ENCODE data around the gene ZNF423. TPM values are rescaled to one million over a fixed set of nuclear protein-coding genes. Genes with fewer than 3 reads are reported as not detected.

ZNF423 gene
- total and polyA plus RNA-seq, 4 donors: 1.1 to 14.8 (median 3.3) TPM

- no peaks in the 10 kb centered on the region for H3K27me3 ChIP-seq (ENCODE audit: control insufficient read depth in 3 of 3, insufficient read depth in 3 of 3, low read length in 2 of 3)
- peak; percentile 79 to 88 (median 87) for DNase-seq
- H3K4me1 ChIP-seq (ENCODE audit: control insufficient read depth in 5 of 5, insufficient read depth in 5 of 5, low read length in 5 of 5): peaks cover 0 to 82% (median 41%) of the 10 kb centered on the region in 5 donors
- ATAC-seq (ENCODE audit: insufficient read depth, low FRiP score): no peak
- peak overlapping the region; percentile 21 to 72 for H3K27ac ChIP-seq (ENCODE audit: low read depth in 1 of 2, low read length in 1 of 2)
- no peak overlapping the region for H3K4me3 ChIP-seq
- H3K9ac ChIP-seq (ENCODE audit: insufficient read depth in 1 of 2, low read length in 2 of 2): peak overlapping the region in 1 of 2 donors; percentile 79
- WGBS, 2 donors: 60 to 78% methylated on average over 18 of the region's 18 CpGs
- H3K9me3 ChIP-seq (ENCODE audit: control insufficient read depth in 4 of 4, insufficient read depth in 3 of 4, low read length in 3 of 4): peaks cover 0 to 2% (median 0%) of the 10 kb centered on the region in 4 donors
- TF ChIP-seq CTCF (IDR thresholded peaks at IDR 0.05; ENCODE audit: control extremely low read depth, extremely low read depth): no peak
- H3K36me3 ChIP-seq (ENCODE audit: control insufficient read depth in 4 of 4, insufficient read depth in 4 of 4, low read length in 4 of 4): no peaks in the 10 kb centered on the region
These were observed 156.7 kb downstream of the ZNF423 start for GRCh38 chr16:49698931-49699840.

GRCh38 chr16:49698453-49698815 is 157.5 kb downstream of the ZNF423 start:
- H3K4me1 ChIP-seq (ENCODE audit: control insufficient read depth in 5 of 5, insufficient read depth in 5 of 5, low read length in 5 of 5): peaks cover 0 to 75% (median 41%) of the 10 kb centered on the region in 5 donors
- H3K4me3 ChIP-seq: no peak overlapping the region
- TF ChIP-seq CTCF (IDR thresholded peaks at IDR 0.05; ENCODE audit: control extremely low read depth, extremely low read depth): no peak
- peak overlapping the region in 1 of 2 donors; percentile 79 for H3K9ac ChIP-seq (ENCODE audit: insufficient read depth in 1 of 2, low read length in 2 of 2)
- H3K9me3 ChIP-seq (ENCODE audit: control insufficient read depth in 4 of 4, insufficient read depth in 3 of 4, low read length in 3 of 4): peaks cover 0 to 2% (median 0%) of the 10 kb centered on the region in 4 donors
- no peak overlapping the region for H3K27ac ChIP-seq (ENCODE audit: low read depth in 1 of 2, low read length in 1 of 2)
- ATAC-seq (ENCODE audit: insufficient read depth, low FRiP score): no peak
- 48 to 60% methylated on average over 26 of the region's 26 CpGs for WGBS, 2 donors
- no peaks in the 10 kb centered on the region for H3K27me3 ChIP-seq (ENCODE audit: control insufficient read depth in 3 of 3, insufficient read depth in 3 of 3, low read length in 2 of 3)
- DNase-seq: peak; percentile 81 to 88 (median 84)
- no peaks in the 10 kb centered on the region for H3K36me3 ChIP-seq (ENCODE audit: control insufficient read depth in 4 of 4, insufficient read depth in 4 of 4, low read length in 4 of 4)

- peak in 1 of 3 donors; percentile 40 for DNase-seq
- peak overlapping the region in 1 of 2 donors; percentile 1 for H3K9ac ChIP-seq (ENCODE audit: insufficient read depth in 1 of 2, low read length in 2 of 2)
- no peak overlapping the region for H3K4me3 ChIP-seq
- H3K27ac ChIP-seq (ENCODE audit: low read depth in 1 of 2, low read length in 1 of 2): no peak overlapping the region
- ATAC-seq (ENCODE audit: insufficient read depth, low FRiP score): no peak
- TF ChIP-seq CTCF (IDR thresholded peaks at IDR 0.05; ENCODE audit: control extremely low read depth, extremely low read depth): no peak
- WGBS, 2 donors: 78 to 79% methylated on average over 28 of the region's 28 CpGs
- H3K36me3 ChIP-seq (ENCODE audit: control insufficient read depth in 4 of 4, insufficient read depth in 4 of 4, low read length in 4 of 4): no peaks in the 10 kb centered on the region
- H3K9me3 ChIP-seq (ENCODE audit: control insufficient read depth in 4 of 4, insufficient read depth in 3 of 4, low read length in 3 of 4): peaks cover 0 to 2% (median 0%) of the 10 kb centered on the region in 4 donors
- no peaks in the 10 kb centered on the region for H3K27me3 ChIP-seq (ENCODE audit: control insufficient read depth in 3 of 3, insufficient read depth in 3 of 3, low read length in 2 of 3)
- peaks cover 0 to 69% (median 40%) of the 10 kb centered on the region in 5 donors for H3K4me1 ChIP-seq (ENCODE audit: control insufficient read depth in 5 of 5, insufficient read depth in 5 of 5, low read length in 5 of 5)
These were observed 158.1 kb downstream of the ZNF423 start for GRCh38 chr16:49697631-49698452.

All from lung (tissue), 12 donors.